22Rv1 (cell line): ENCODE results near the gene BNIP5.

ENCODE experiments used
- CTCF ChIP-seq: fragments of 450-650 bp; IDR thresholded peaks from 2 replicates; pipeline ENCODE4 v1.5.1; 2017; ENCODE audit warnings: mild to moderate bottlenecking
- ZFX ChIP-seq: fragments of 450-650 bp; IDR thresholded peaks from 2 replicates; pipeline ENCODE4 v1.6.1; 2017; ENCODE audit warnings: antibody characterized with exemption, borderline replicate concordance

- TF ChIP-seq CTCF, result no peak
- TF ChIP-seq ZFX, result no peak
Measured at GRCh38 chr6:36380166-36380565, 43.5 kb upstream of the BNIP5 start.
